ENCODE measurements around the gene SHISA7.

GRCh38 chr19:55474269-55475265 lies 31.5 kb upstream of the SHISA7 start:
- TF ChIP-seq TAF1 (IDR thresholded peaks at IDR 0.05; ENCODE audit: low read depth, low read length) (no peak), POLR2A (IDR thresholded peaks at IDR 0.05; ENCODE audit: low read depth, low read length) (no peak)
